ENCODE measurements around the gene GPR75.
"Not testable (repeated sequence)": the region's sequence is repeated elsewhere in the genome, so short reads cannot be mapped to it uniquely, and the experiment has no call there.

The GPR75 gene

DNA sequence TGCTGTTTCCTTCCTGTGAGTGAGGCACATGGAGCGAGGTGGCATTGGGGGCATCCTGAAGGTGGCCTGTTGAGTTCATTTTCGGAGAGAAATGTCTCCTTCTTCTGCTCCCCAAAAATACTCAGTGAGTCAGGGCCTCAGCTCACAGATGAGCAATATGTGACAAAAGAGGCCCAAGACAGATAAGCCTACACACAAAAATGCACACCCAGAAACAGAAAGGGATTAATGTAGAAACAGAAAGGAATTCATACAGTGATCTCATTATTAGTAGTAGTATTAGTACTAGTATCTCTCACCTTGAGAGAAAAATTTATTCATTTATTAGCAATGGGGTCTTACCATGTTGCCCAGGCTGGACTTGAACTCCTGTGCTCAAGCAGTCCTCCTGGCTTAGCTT is 5.1 kb downstream of the GPR75 start:
- no peak for DNase-seq (ENCODE audit: low read depth in 1 of 2, low spot score in 1 of 2)

- no peak for DNase-seq (ENCODE audit: low read depth in 1 of 2, low spot score in 1 of 2)
These were observed 7.2 kb downstream of the GPR75 start for GRCh38 chr2:53852532-53852931.

GRCh38 chr2:53851052-53851757 is 8.6 kb downstream of the GPR75 start:
- DNase-seq (ENCODE audit: low read depth in 1 of 2, low spot score in 1 of 2), result not testable (repeated sequence)

- DNase-seq (ENCODE audit: low read depth in 1 of 2, low spot score in 1 of 2), result no peak
These were observed 11.7 kb downstream of the GPR75 start for GRCh38 chr2:53848062-53848461.

- no peak for DNase-seq (ENCODE audit: low read depth in 1 of 2, low spot score in 1 of 2)
These were observed 16.2 kb downstream of the GPR75 start for GRCh38 chr2:53843595-53843994.

DNA sequence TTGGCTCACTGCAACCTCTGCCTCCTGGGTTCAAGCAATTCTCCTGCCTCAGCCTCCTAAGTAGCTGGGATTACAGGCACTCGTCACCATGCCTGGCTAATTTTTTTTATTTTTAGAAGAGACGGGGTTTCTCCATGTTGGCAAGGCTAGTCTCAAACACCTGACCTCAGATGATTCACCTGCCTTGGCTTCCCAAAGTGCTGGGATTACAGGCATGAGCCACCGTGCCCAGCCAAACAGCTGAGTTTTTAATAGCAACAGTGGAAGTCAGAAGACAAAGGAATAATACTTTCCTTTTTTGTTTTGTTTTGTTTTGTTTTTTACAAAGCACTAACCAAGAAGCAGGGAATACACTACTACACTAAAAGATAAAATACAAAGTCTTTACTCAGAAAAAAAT is 16.9 kb downstream of the GPR75 start:
- no peak for DNase-seq (ENCODE audit: low read depth in 1 of 2, low spot score in 1 of 2)

DNA sequence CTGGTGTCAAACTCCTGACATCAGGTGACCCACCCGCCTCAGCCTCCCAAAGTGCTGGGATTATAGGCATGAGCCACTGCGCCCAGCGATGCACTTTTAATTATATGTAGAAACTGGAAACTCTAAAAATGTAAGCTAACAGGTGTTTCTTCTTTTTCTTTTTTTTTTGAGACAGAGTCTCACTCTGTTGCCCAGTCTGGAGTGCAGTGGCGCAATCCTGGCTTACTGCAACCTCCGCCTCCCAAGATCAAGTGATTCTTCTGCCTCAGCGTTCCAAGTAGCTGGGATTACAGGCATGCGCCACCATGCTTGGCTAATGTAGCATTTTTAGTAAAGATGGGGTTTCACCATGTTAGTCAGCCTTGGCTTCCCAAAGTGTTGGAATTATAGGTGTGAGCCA is 18.1 kb downstream of the GPR75 start:
- DNase-seq (ENCODE audit: low read depth in 1 of 2, low spot score in 1 of 2), result not testable (repeated sequence)

GRCh38 chr2:53840580-53840979 is 19.2 kb downstream of the GPR75 start:
- DNase-seq (ENCODE audit: low read depth in 1 of 2, low spot score in 1 of 2), result no peak

- DNase-seq (ENCODE audit: low read depth in 1 of 2, low spot score in 1 of 2), result not testable (repeated sequence)
These were observed 29.8 kb downstream of the GPR75 start for GRCh38 chr2:53829980-53830290.

DNA sequence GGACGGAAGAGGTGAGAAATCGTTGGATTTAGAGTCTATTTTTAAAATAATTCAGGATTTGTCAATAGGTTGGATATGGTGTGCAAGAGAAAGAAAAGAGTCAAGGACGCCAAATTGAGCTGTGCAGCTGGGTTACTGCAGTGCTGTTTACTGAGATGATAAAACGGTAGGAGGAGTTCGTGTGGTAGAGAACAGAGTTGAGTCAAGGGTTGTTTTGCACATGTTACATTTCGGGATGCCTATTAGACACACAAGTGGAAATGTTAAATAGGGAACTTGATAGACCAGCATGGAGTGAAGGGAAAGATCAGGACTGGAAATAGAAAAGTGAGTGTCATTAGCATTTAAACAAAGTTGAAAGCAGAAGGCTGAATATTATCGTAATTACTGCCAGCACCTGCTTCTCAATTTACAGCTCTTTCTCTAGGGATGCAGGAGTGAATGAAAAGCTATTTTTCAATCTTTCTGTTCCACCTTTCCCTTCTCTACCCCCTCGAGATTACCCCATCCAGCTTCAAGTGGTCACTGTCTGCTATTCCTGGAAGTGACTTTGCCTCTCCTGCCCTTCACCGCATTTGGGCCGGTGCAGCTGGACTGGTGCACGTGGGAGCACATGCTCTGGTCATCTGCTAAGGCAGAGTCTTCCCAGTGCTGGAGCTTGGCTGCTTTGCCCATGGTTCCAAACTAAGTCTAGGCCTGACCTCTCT is 30.3 kb downstream of the GPR75 start:
- no peak for DNase-seq (ENCODE audit: low read depth in 1 of 2, low spot score in 1 of 2)

DNA sequence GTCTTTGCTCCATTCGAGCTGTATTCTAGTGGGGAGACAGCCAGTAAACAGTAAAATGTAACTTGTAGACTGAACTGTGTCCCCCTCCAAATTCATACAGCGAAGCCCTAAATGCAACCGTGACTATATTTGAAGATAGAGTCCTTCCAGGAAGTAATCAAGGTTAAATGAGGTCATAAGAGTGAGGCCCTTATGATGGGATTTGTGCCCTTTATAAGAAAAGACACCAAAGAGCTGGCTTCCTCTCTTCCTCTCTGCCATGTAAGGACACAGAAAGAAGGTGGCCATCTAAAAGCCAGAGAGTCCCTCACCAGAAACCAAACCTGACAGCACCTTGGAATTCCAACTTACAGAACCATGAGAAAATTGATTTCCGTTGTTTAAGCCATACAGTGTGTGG is 31.4 kb downstream of the GPR75 start:
- no peak for DNase-seq (ENCODE audit: low read depth in 1 of 2, low spot score in 1 of 2)

GRCh38 chr2:53827398-53828175 is 32.2 kb downstream of the GPR75 start:
- no peak for DNase-seq (ENCODE audit: low read depth in 1 of 2, low spot score in 1 of 2)

- no peak for DNase-seq (ENCODE audit: low read depth in 1 of 2, low spot score in 1 of 2)
These were observed 33.0 kb downstream of the GPR75 start for GRCh38 chr2:53826587-53827397.

- no peak for DNase-seq (ENCODE audit: low read depth in 1 of 2, low spot score in 1 of 2)
These were observed 33.7 kb downstream of the GPR75 start for GRCh38 chr2:53826030-53826410.

- not testable (repeated sequence) for DNase-seq (ENCODE audit: low read depth in 1 of 2, low spot score in 1 of 2)
These were observed 36.1 kb downstream of the GPR75 start for GRCh38 chr2:53823639-53824038.

- DNase-seq (ENCODE audit: low read depth in 1 of 2, low spot score in 1 of 2), result no peak
These were observed 38.0 kb downstream of the GPR75 start for GRCh38 chr2:53821810-53822209.

DNA sequence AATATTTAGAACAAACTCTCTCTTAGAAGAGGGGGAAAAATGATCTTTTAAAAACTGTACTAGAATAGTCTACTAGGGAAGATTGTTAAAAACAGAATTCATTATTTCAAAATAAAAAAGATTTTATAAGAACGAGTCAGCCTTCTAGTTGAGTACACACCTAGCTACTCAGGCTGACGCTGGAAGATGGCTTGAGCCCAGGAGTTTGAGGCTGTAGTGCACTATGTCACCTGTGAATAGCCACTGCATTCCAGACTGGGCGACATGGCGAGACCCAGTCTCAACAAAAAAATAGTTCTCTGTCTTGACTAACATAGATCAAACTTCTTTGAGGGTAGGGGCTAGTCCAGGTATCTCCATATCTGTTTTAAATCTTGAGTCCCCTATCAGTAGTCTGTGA is 39.1 kb downstream of the GPR75 start:
- DNase-seq (ENCODE audit: low read depth in 1 of 2, low spot score in 1 of 2), result no peak

GRCh38 chr2:53820048-53820447 is 39.7 kb downstream of the GPR75 start:
- no peak for DNase-seq (ENCODE audit: low read depth in 1 of 2, low spot score in 1 of 2)

GRCh38 chr2:53819634-53820033 is 40.1 kb downstream of the GPR75 start:
- no peak for DNase-seq (ENCODE audit: low read depth in 1 of 2, low spot score in 1 of 2)

DNA sequence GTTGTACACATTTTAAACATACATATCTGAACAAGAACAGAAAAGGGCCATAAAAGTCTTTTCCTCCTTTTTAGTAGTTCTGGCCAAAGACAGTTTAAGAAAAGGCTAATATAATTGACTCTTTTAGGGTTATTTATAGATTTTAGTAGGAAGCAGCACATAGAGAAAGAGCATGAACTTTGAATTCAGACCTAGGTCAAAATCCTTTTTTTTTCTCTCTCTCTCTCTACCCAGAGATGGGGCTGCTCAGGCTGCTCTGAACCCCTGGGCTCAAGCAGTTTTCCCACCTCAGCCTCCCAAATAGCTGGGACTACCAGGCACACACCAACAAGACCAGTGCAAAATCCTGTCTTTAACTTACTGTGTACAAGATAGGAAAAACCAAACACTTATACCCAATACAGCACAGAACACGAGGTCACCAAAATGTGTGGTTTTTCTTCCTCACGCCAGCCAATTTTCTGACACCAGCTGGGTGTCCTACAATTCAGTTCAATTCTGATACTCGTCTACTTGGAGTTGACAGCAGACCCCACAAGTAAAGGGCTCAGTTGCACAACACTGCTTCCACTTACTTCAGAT is 40.8 kb downstream of the GPR75 start:
- DNase-seq (ENCODE audit: low read depth in 1 of 2, low spot score in 1 of 2), result no peak

GRCh38 chr2:53813151-53813550 is 46.6 kb downstream of the GPR75 start:
- DNase-seq (ENCODE audit: low read depth in 1 of 2, low spot score in 1 of 2), result no peak
